Endothelial cell of umbilical vein (primary cell): Measurements from ENCODE around the gene BEX2. TPM values are rescaled to one million over a fixed set of nuclear protein-coding genes. Genes with fewer than 3 reads are reported as not detected.

Experiments
- BruUV-seq: library from RNA; stranded (reverse); fragments of 400-500 nt; replicated peaks from 2 replicates; lab custom pipeline; 2021; lab: Mats Ljungman, UMichigan
- CTCF ChIA-PET: fragments of 300-600, 350-600 bp; sonication (Branson Sonifier 250); formaldehyde crosslinking; loops from one replicate; lab custom pipeline; 2021; ENCODE audit warnings: antibody characterized with exemption, inconsistent platforms; lab: Charles Lee
- POLR2A ChIA-PET: fragments of 300-600, 350-600 bp; sonication (Branson Sonifier 250); formaldehyde crosslinking; loops from one replicate; lab custom pipeline; 2021; ENCODE audit warnings: antibody characterized with exemption, inconsistent platforms; lab: Charles Lee
- DNase-seq: peaks from one replicate; pipeline ENCODE4 v3.0.0-alpha.2; 2011; ENCODE audit warnings: low read depth, low spot score
- FAIRE-seq: peaks from 2 replicates; lab custom pipeline; 2011; peaks lifted over from hg19 to GRCh38; lab: Jason Lieb, UNC
- H2AFZ ChIP-seq: 2 replicates; pipeline ENCODE4 v1.6.0; 2012; ENCODE audit warnings: low read depth, low read length, control low read depth, inconsistent platforms
- H3K27ac ChIP-seq: 2 replicates; pipeline ENCODE4 v1.5.1; 2011; ENCODE audit warnings: low read depth, mild to moderate bottlenecking, control low read depth, low read length, moderate library complexity; ENCODE audit not compliant: insufficient read depth
- H3K27me3 ChIP-seq, 2 experiments: 2 replicates each; pipeline versions ENCODE4 v1.6.0 to v1.6.1; 2011; ENCODE audit warnings: low read length in 2 of 2, mixed read lengths in 1 of 2; ENCODE audit not compliant: control insufficient read depth in 2 of 2, insufficient read depth in 2 of 2
- H3K36me3 ChIP-seq, 2 experiments: 2 replicates in 1 of 2; 3 replicates in 1 of 2; pipeline ENCODE4 v1.5.1; 2011; ENCODE audit warnings: low read length in 2 of 2, mild to moderate bottlenecking in 1 of 2, moderate library complexity in 1 of 2; ENCODE audit not compliant: control insufficient read depth in 2 of 2, insufficient read depth in 2 of 2; ENCODE audit errors: extremely low read depth in 1 of 2
- H3K4me1 ChIP-seq: 3 replicates; pipeline ENCODE4 v1.5.1; 2011; ENCODE audit warnings: mild to moderate bottlenecking, low read length; ENCODE audit not compliant: control insufficient read depth, insufficient read depth; ENCODE audit errors: extremely low read depth
- H3K4me2 ChIP-seq: 2 replicates; pipeline ENCODE4 v1.6.1; 2011; ENCODE audit warnings: low read length, control low read depth, mixed read lengths; ENCODE audit not compliant: insufficient read depth
- H3K4me3 ChIP-seq, 3 experiments: fragments of 200-600 bp in 1 of 3; sonication (generic), shearing (Covaris generic) in 1 of 3; replicated peaks in 1 of 3; 2 replicates each; pipeline ENCODE4 v1.5.1; 2011 to 2016; ENCODE audit warnings: control low read depth in 3 of 3, low read length in 3 of 3, mild to moderate bottlenecking in 2 of 3, inconsistent platforms in 1 of 3, low read depth in 1 of 3, moderate library complexity in 1 of 3; ENCODE audit not compliant: insufficient read depth in 1 of 3
- H3K79me2 ChIP-seq: 2 replicates; pipeline ENCODE4 v1.6.0; 2012; ENCODE audit warnings: low read length, inconsistent platforms; ENCODE audit not compliant: control insufficient read depth, insufficient read depth
- H3K9ac ChIP-seq: replicated peaks from 2 replicates; pipeline ENCODE3; 2011; ENCODE audit warnings: low read length, control low read depth; ENCODE audit not compliant: insufficient read depth; ENCODE audit errors: extremely low read depth
- H3K9me1 ChIP-seq: replicated peaks from 3 replicates; pipeline ENCODE4 v1.6.0; 2011; ENCODE audit warnings: mild to moderate bottlenecking, low read length; ENCODE audit not compliant: control insufficient read depth, insufficient read depth; ENCODE audit errors: extremely low read depth
- H3K9me3 ChIP-seq: replicated peaks from 2 replicates; pipeline ENCODE4 v1.5.1; 2012; ENCODE audit warnings: low read length, inconsistent platforms; ENCODE audit not compliant: control insufficient read depth, insufficient read depth
- H4K20me1 ChIP-seq: replicated peaks from 2 replicates; pipeline ENCODE3; 2011; ENCODE audit warnings: mild to moderate bottlenecking, low read length; ENCODE audit not compliant: control insufficient read depth, insufficient read depth; ENCODE audit errors: extremely low read depth
- CTCF ChIP-seq, 2 donors: IDR thresholded peaks; 1 replicate in 1 of 2; 2 replicates in 1 of 2; pipeline ENCODE4 v1.5.1; 2011; ENCODE audit warnings: low read length in 2 of 2, mild to moderate bottlenecking in 2 of 2, moderate library complexity in 2 of 2, control low read depth in 1 of 2, inconsistent platforms in 1 of 2, low read depth in 1 of 2; ENCODE audit not compliant: insufficient read depth in 1 of 2; ENCODE audit errors: extremely low read depth in 1 of 2
- FOS ChIP-seq: IDR thresholded peaks from 2 replicates; pipeline ENCODE4 v1.6.1; 2011; ENCODE audit warnings: mild to moderate bottlenecking, low read length, moderate library complexity, borderline replicate concordance; ENCODE audit not compliant: insufficient read depth
- JUN ChIP-seq: IDR thresholded peaks from 2 replicates; pipeline ENCODE4 v1.6.1; 2011; ENCODE audit warnings: borderline replicate concordance, low read depth; ENCODE audit not compliant: insufficient read length, insufficient read depth
- MYC ChIP-seq: IDR thresholded peaks from one replicate; pipeline ENCODE4 v1.6.1; 2011; ENCODE audit warnings: mild to moderate bottlenecking, low read depth, low read length
- POLR2A ChIP-seq: IDR thresholded peaks from 2 replicates; pipeline ENCODE4 v1.6.1; 2012; ENCODE audit warnings: low read depth, mild to moderate bottlenecking, control low read depth, low read length
- POLR2AphosphoS5 ChIP-seq: IDR thresholded peaks from 2 replicates; pipeline ENCODE4 v1.6.1; 2012; ENCODE audit warnings: low read depth, mild to moderate bottlenecking, control low read depth, low read length, moderate library complexity; ENCODE audit not compliant: insufficient read depth
- dilution Hi-C: fragments of 300-500 bp; cut with MboI; formaldehyde crosslinking; loops from one replicate; pipeline ENCODE4 v1.15.0; 2019; ENCODE audit warnings: low sequenced_read_pairs; ENCODE audit not compliant: extremely low pct_ligation_motif_present
- intact Hi-C: fragments of 100-400 bp; cut with micrococcal nuclease; formaldehyde crosslinking; loops from one replicate; pipeline ENCODE4 v1.10.0; 2022
- polyA plus RNA-seq, 4 experiments: library from polyadenylated mRNA; depleted of rRNA in 3 of 4; stranded (reverse) in 3 of 4; unstranded in 1 of 4; fragments of >200 nt; gene quantifications; 2 replicates each; pipeline versions ENCODE4 v1.2.1 to v1.2.3, GENCODE V29; 2011 to 2012; ENCODE audit warnings: missing spikeins in 1 of 4
- total RNA-seq: library from RNA; stranded (reverse); gene quantifications from 2 replicates; pipeline ENCODE4 v1.2.3, GENCODE V29; 2021

BEX2 gene
- total and polyA plus RNA-seq, 2 donors (not counting 3 experiments of a cell fraction or from before 2014, with no cell fraction given) = 1.4 TPM

- Histone ChIP-seq H3K27me3 (peaks cover 2 to 5% of the 10 kb centered on the region in 2 experiments), H3K79me2 (no peaks in the 10 kb centered on the region), H3K9me3 (no peaks in the 10 kb centered on the region), H4K20me1 (no peaks in the 10 kb centered on the region), H3K9ac (no peak overlapping the region), H3K36me3 (no peaks in the 10 kb centered on the region), H3K9me1 (no peaks in the 10 kb centered on the region), H3K4me1 (no peaks in the 10 kb centered on the region), H3K4me2 (no peak overlapping the region), H3K27ac (no peak overlapping the region), H3K4me3 (no peak overlapping the region), H2AFZ (no peak overlapping the region)
- BruUV-seq = no TSS peak
- TF ChIP-seq FOS (no peak), CTCF (IDR thresholded peaks at IDR 0.05; ENCODE audit: extremely low read depth in 1 of 2, insufficient read depth in 1 of 2, low read depth in 1 of 2, low read length in 2 of 2) (no peak), POLR2AphosphoS5 (no peak), POLR2A (no peak), MYC (no peak)
- FAIRE-seq = no peak
- intact Hi-C loops (no loop called here), dilution Hi-C loops (no loop called here)
- POLR2A ChIA-PET = no interaction called here
- CTCF ChIA-PET = no interaction called here
- DNase-seq = no peak
These were observed 17.7 kb downstream of the BEX2 start for GRCh38 chrX:103293118-103293517.

GRCh38 chrX:103279624-103280023, 31.2 kb downstream of the BEX2 start:
- no peak for FAIRE-seq
- intact Hi-C loops = no loop called here
- Histone ChIP-seq H3K36me3 (no peaks in the 10 kb centered on the region), H3K27me3 (peaks cover 24% of the 10 kb centered on the region in 2 experiments), H4K20me1 (no peaks in the 10 kb centered on the region), H3K4me3 (no peak overlapping the region), H3K79me2 (no peaks in the 10 kb centered on the region), H2AFZ (no peak overlapping the region), H3K27ac (no peak overlapping the region), H3K9ac (no peak overlapping the region), H3K9me3 (no peaks in the 10 kb centered on the region), H3K4me2 (no peak overlapping the region), H3K9me1 (no peaks in the 10 kb centered on the region), H3K4me1 (no peaks in the 10 kb centered on the region)
- CTCF ChIA-PET = no interaction called here
- no peak for TF ChIP-seq CTCF (IDR thresholded peaks at IDR 0.05; ENCODE audit: extremely low read depth in 1 of 2, insufficient read depth in 1 of 2, low read depth in 1 of 2, low read length in 2 of 2)
- no peak for TF ChIP-seq JUN
- no TSS peak for BruUV-seq
- POLR2A ChIA-PET = no interaction called here
- dilution Hi-C loops = no loop called here
- DNase-seq = no peak
